Inflammatory macrophage treated with lipopolysaccharide for 1 hour (primary cell): Measurements from ENCODE around the gene EEF1G.
"Not testable (repeated sequence)": the region's sequence is repeated elsewhere in the genome, so short reads cannot be mapped to it uniquely, and the experiment has no call there.

Experiments
- DNase-seq, 2 donors: peaks; one replicate each; pipeline ENCODE4 v3.0.0-alpha.2; 2020 to 2022

The EEF1G gene

GRCh38 chr11:62553080-62553838 is 20.4 kb downstream of the EEF1G start:
- DNase-seq, result peak; percentile 85 to 94

DNA sequence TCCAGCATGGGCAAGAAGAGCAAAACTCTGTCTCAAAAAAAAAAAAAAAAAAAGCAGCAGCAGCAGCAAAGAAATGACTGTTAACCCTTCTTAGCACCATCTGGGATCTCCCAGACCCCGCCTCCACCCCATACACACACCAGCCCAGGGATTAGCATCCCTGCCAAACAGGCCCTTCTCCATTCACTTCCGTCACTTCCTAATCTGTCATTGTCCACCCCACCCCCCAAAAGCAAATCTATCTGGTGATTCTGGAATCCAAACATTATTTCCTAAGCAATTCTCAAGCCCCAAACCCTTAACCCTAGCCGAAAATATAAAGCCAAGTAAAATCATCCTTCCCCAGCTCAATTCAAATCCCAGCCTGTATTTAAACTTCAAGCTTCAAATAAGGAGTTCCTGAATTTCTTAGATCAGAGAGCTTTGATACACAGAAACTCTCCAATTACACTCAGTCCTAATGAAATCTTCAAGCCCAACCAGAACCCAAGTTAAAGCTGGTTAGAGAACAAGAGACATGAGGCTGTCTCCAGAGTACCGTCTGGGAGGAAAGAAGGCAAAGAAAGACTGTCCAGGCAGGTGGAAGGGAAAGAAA is 21.1 kb downstream of the EEF1G start:
- peak in 1 of 2 donors; percentile 21 for DNase-seq

GRCh38 chr11:62550478-62550877 is 23.2 kb downstream of the EEF1G start:
- DNase-seq, result not testable (repeated sequence)

DNA sequence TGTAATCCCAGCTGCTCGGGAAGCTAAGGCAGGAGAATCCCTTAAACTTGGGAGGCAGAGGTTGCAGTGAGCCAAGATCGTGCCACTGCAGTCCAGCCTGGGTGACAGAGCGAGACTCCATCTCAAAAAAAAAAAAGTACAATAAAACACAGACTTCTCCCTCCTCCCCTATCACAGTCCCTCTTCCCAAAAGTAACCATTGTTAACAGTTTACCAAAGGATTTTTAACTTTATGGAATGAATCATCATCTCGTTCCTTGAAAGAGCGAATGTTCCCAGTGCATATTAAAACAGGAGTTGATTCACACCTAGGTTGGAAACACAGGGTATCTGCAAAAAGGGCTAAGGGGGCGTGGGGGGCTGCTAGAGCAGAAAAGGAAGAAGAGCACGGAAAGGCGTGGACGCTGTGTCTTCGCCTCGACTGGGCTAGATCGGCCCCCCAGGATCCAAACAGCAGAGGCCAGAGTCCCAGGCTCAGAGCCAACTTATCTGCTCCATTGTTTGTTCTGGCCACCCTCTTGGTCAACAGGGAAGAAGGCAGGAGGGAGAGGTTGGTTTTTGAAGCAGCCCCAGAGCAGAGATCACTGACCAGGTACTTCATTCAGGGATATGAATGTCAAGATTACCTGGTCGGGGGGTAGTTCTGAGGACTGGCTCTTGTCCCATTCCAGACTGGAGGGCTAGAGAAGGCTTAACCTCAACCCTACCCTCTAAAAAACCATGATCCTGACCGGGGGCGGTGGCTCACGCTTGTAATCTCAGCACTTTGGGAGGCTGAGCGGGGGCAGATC is 25.0 kb downstream of the EEF1G start:
- no peak for DNase-seq

- no peak for DNase-seq
These were observed 25.9 kb downstream of the EEF1G start for GRCh38 chr11:62547691-62548281.

DNA sequence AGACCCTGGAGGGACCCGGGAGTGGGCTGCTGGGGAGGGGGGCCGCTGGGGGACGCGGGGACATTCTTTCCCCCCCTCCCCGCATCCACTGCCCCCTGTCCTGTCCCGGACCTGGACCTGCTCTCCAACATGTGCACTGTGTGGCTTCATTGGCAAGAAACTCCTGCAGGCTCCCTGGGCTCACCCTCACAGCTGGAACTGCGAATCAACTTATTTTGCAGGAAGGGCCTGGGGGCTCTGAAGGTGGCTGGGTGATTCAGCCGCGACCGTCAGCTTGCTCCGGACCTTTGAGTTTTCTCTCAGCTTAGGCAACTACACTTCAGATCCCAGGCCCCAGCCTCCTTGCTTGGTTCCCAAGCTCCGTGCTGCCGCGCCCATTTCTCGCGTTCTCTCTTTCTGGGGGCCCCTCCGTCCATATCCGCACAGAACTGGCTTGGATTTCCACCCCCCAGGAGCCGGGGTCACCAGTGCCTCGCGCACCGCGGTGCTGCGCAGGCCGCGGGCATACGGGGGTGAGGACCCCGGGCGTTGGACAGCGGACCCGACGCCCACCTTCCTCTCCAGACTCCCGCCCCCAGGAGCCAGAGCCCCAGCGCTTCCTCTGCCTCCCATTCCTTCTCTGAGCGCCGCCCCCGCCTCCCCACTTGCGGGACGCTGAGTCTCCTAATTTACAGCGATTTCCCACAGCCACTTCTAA is 26.6 kb downstream of the EEF1G start:
- no peak for DNase-seq

DNA sequence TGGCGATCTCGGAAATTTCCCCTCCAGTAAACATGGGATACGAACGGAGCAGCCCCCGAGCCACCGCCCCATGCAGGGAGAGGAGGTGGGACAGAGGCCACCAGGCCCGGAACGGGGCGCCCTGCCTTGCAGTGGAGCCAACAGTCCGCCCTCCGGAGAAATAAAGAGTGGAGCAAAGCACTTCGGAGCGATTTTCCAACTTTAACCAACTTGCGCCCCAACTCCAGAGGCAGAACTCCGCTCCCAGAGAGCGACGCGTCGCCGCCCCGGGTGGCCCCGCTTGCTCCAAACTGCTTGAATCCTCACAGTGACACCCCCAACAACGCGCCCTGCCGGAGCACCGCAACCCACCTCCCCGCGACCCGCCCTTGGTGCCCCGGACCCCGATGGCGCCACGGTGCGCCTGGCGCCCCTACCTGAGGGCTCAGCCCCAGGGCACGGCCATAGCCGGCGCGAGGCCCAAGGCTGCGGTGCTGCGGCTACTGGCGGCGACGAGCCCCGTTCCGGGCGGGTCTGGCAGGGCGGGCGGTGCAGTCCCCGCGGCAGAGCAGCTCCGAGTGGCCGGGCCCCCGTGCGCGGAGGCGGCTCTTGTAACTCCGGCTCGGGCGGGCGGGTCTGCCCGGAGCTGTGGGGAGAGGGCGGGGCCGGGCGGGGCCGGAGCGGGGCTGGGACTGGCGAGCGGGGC is 27.3 kb downstream of the EEF1G start, which contains the start of gene AHNAK:
Gene AHNAK (minus strand): TSS at position 563 of the 685 bp plus-strand sequence. CDS start 10,708 bp downstream, outside the sequence.
- DNase-seq, result peak; percentile 75 to 80

DNA sequence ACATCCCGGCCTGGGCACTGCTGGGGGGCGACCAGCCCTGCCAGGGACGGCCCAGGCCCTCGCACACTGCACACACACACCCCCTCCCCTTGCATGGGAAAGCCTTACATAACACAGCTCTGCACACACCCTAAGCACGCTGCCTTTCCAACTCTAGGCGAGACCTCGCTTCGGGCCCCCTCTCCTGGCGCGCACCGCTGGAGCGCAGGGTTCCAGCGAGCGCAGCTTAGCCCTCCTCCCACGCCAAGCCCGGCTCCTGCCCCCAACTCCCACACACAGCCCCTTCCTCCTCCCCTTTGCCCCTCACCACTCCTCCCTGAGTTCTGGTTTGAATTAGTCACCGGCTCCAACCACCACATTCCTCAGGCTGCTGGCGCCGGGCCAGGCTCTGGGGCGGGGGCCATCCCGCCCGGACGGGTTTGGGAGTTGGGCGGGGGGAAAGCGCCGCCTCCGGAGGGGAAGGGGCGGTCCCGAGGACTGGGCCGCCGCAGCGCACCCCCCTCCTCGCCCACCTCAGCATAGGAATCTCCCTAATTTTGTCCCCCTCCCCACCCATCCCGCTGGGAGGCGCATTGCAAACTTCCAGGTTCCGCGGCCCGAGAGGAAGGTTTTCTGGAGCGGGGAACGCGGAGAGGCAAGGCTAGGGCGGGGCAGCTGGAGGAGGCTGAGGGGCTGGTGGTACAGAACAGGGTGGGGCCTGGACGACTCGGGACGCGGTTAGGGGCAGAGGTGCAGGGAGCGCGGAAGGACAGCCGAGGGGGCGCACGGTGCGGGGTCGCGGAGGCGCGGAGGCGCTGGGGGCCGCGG is 28.1 kb downstream of the EEF1G start:
- DNase-seq, result peak; percentile 90 to 92

DNA sequence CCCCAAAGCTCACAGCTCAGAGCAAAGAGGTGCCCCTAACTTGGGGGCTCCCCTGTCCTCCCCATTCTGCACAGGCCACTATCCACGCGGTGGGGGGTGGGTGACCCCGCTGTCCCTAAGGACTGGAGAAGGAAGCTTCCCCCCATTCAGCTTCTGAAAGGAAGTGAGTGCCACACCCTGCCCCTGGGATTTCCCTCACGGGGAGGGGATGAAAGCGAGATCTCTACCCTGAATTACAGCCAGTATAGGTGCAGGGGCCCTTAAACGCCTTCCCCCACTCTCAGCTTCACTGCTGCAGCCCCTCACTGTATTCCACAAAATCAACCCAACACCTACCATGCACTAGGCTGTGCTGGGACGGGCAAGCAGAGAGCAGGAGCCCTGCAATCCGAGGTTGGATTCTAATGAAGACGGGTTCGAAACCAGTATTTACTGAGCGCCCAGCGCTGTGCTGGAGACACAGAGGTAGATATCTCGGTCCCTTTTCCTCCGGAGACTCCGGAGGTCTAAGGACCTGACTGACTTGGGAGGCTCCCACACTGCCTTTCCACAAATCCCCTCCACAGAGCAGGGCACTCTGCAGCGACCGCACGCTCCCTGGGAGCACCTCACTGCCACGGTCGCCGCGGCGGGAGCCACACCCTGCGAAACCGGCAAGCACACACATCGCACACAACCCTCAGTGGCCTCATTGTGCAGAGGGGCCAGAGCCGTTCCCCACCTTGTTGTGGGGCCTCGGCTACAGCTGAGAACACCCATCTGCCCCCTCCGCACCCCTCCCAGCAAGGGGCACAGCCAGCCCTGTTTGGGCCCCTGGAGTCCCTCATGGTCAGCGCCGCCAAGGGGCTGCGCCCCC is 28.9 kb downstream of the EEF1G start:
- DNase-seq, result peak; percentile 75 to 77

- peak in 1 of 2 donors; percentile 11 for DNase-seq
These were observed 29.8 kb downstream of the EEF1G start for GRCh38 chr11:62543680-62544444.

- peak; percentile 86 for DNase-seq
These were observed 30.7 kb downstream of the EEF1G start for GRCh38 chr11:62542750-62543567.

GRCh38 chr11:62542111-62542745 is 31.5 kb downstream of the EEF1G start:
- no peak for DNase-seq

DNA sequence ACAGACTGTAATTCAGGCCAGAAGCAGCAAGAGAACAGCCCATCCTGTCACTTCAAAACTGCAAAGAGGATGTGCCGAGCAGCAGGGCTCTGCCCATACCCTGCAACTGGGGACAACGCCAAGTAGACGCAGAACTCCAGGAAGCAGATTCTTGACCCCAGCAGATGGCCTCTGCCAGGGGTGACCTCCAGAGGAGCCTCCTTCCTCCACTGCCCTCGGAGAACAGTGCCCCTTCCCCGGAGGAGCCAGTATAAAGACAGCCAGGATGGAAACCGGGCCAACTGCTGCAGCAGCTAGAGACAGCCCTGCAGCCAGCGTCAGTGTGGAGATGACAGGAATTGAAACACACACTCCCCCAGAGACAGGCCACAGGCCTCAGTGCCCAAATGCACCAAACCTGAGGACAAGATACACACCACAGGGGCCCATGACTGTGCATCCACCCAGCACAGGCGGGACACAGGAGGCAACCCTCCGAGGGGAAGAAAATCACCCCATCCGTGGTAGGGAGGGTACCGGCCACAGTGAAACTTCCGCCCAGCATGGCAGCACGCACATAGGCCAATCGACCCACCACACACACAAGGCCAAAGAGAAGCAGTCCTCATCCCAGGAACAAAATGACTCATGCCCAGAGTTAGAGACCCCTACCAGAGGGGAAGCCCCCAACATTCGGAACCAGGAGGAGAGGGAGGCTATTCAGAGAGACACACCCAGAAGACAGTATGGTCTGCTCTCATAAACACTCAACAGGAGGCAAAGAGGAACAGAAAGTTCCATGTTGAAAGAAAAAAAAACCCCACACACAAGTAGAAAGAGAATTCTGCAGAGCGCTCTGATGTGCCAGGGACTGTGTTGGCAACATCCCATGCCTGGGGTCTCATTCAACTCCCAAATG is 32.6 kb downstream of the EEF1G start:
- peak; percentile 77 to 85 for DNase-seq

GRCh38 chr11:62539238-62539925 is 34.3 kb downstream of the EEF1G start:
- DNase-seq, result peak; percentile 62 to 65

DNA sequence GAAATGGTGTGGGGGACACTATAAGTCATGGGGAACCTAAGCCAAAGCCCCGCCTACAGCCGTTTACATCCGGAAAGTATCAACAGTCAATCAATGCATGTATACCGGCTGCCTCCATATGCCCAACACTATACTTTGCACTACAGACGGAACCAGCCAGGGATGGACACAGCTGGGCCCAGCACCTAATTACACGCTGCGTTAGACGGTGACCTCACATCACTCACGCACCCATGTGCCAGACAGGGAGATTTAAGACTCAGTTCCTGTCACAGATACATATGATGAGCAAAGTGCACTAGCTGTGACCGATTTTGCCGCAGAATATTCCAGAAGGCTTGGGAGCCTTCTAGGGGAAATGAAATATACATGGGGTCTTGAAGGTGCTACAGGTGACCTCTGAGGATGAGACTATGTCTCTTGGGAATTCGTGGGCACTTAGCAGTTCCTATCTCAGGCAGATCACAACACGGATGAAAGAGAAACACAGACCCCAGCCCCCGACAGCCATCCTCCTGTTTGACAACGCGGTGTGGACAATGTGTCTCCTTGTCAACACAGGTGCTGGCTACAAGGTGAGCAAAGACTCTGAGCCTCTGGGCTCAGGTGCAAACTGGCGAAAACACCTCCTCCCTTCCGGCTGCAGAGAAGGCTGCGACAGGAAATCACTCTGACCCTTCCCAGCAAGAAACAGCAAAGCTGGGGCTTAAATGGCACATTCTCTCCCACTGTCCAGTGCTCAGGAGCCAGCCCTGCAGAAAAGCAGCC is 35.0 kb downstream of the EEF1G start:
- DNase-seq, result no peak
